Stimulated activated naive B cell treated with anti-CD40 and anti-IgM and Interleukin-4, amounts not matched to agents 10 μg/mL and 1 μg/mL and 100 μg/mL, for 72 hours (primary cell): ENCODE data around the gene GH1.

Source experiments
- ATAC-seq, 2 donors: fragments of 150-1000 bp; cut with Tn5 transposase; replicated peaks; 2 replicates each; pipeline ENCODE4 v1.10.0; 2021; ENCODE audit warnings: moderate library complexity in 1 of 2
- DNase-seq: peaks from one replicate; pipeline ENCODE4 v3.0.0; 2021
- H3K27ac Mint-ChIP-seq: one replicate; pipeline ENCODE4 v1.8.0; 2022; ENCODE audit warnings: mild to moderate bottlenecking, mixed read lengths
- H3K27me3 Mint-ChIP-seq, 2 donors: one replicate each; pipeline ENCODE4 v1.8.0; 2022; ENCODE audit warnings: mixed read lengths in 2 of 2
- H3K36me3 Mint-ChIP-seq, 2 donors: one replicate each; pipeline ENCODE4 v1.8.0; 2022; ENCODE audit warnings: mixed read lengths in 2 of 2, mild to moderate bottlenecking in 1 of 2
- H3K4me1 Mint-ChIP-seq, 2 donors: one replicate each; pipeline ENCODE4 v1.8.0; 2022; ENCODE audit warnings: mixed read lengths in 2 of 2, mild to moderate bottlenecking in 1 of 2
- H3K4me3 Mint-ChIP-seq, 2 donors: one replicate each; pipeline ENCODE4 v1.8.0; 2022; ENCODE audit warnings: mild to moderate bottlenecking in 2 of 2, mixed read lengths in 2 of 2, moderate library complexity in 1 of 2
- H3K9me3 Mint-ChIP-seq, 2 donors: one replicate each; pipeline ENCODE4 v1.8.0; 2022; ENCODE audit warnings: mixed read lengths in 2 of 2, mild to moderate bottlenecking in 1 of 2

Gene GH1

GRCh38 chr17:63937920-63938319 is 19.3 kb upstream of the GH1 start:
- Mint-ChIP-seq H3K4me3 (no peak overlapping the region), H3K4me1 (peaks cover 58 to 90% of the 10 kb centered on the region in 2 donors), H3K9me3 (peaks cover 3 to 4% of the 10 kb centered on the region in 2 donors), H3K27me3 (no peaks in the 10 kb centered on the region), H3K36me3 (peaks cover 16 to 17% of the 10 kb centered on the region in 2 donors), H3K27ac (peak overlapping the region; percentile 77)
- DNase-seq (no peak), ATAC-seq (no peak)

DNA sequence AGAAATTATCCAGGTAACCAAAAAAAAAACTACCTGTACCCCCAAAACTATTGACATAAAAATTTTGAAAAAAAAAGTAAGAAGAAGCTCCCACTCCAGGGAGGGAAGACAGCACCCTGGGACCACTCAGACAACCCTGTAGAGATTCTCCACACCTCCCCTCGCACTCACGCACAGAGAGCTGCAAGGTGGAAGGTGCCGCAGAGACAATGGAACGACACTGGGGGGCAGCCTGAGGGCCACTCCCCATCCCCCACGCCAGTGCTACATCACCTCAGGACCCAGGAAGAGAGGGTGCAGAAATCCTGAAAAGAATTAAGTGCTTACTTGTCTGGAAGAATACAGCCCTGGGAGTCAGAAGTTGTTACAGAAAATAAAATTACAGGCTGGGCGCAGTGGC is 18.7 kb upstream of the GH1 start:
- H3K9me3 Mint-ChIP-seq = peaks cover 3 to 4% of the 10 kb centered on the region in 2 donors
- no peak overlapping the region for H3K4me3 Mint-ChIP-seq

DNA sequence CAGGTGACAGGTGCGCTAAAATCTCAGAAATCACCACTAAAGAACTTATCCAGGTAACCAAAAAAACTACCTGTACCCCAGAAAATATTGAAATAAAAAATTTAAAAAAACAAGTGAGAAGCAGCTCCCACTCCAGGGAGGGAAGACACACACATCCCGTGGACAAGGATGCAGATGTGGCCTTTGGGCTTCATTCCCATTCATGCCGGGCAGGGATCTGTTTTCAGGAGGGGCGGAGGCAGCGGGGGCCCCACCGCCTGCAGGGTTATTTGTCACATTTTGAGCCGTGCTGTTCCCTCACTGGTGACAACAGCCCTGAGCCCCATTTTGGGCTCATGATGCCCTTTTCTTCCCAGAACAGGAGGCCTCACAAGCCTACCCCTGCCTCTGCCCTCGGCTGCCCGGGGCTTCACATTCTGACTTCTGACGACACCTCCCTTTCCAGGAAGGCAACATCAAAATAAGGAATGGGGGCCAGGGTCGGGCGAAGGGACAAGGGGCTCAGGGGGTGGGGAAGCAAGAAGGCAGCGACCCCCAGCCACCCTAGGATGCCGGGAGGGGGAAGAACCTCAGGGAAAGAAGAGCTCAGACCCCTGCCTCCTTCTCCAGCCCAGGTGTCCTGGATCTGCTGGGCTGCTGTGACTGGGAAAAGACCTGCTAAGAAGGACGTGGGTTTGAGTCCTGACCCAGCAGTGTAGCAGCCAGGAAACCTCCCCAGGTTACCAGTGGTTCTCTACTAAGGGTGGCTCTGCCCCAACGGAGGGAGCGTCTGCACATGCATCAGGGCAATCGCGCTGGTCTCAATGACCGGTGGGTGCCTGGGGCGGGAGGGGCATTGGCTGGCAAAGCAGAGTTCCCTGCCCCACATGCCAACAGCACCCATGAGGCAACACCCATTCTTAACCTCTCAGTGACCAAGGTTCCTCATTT is 15.8 kb upstream of the GH1 start:
- peaks cover 23 to 28% of the 10 kb centered on the region in 2 donors for H3K36me3 Mint-ChIP-seq
- H3K9me3 Mint-ChIP-seq = peaks cover 0 to 4% of the 10 kb centered on the region in 2 donors
- H3K4me3 Mint-ChIP-seq = peak overlapping the region; percentile 99
- no peak for ATAC-seq
- DNase-seq = no peak
- H3K4me1 Mint-ChIP-seq = peaks cover 59 to 83% of the 10 kb centered on the region in 2 donors
- no peaks in the 10 kb centered on the region for H3K27me3 Mint-ChIP-seq
- peak overlapping the region; percentile 93 for H3K27ac Mint-ChIP-seq

More for the DNA sequence above, 18.7 kb upstream of the GH1 start:
- peak overlapping the region; percentile 77 for H3K27ac Mint-ChIP-seq
- DNase-seq = no peak
- no peaks in the 10 kb centered on the region for H3K27me3 Mint-ChIP-seq
- ATAC-seq = no peak
- H3K4me1 Mint-ChIP-seq = peaks cover 58 to 90% of the 10 kb centered on the region in 2 donors
- peaks cover 11 to 13% of the 10 kb centered on the region in 2 donors for H3K36me3 Mint-ChIP-seq

DNA sequence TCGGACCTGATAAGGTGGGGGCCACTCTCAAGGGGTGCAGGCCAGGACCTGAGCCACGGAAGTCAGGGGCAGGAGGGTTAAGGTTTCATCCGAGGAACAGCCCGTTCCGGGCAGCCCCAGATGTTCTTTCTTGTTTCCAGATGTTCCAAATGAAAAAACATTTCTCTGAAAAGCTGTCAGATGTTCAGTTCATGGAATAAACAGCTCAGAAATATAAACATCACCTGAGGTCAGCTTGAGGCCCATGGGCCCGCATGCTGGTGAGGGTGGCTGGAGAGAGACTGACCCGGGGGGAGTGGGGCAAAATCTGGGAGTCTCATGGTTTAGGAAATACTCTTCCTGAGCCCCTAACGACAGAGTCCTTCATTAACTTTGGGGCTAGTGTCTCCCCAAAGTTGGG is 15.0 kb upstream of the GH1 start:
- no peak for DNase-seq
- Mint-ChIP-seq H3K36me3 (peaks cover 31 to 36% of the 10 kb centered on the region in 2 donors), H3K9me3 (peaks cover 0 to 4% of the 10 kb centered on the region in 2 donors), H3K27me3 (no peaks in the 10 kb centered on the region), H3K27ac (peak overlapping the region; percentile 98), H3K4me1 (peaks cover 56 to 83% of the 10 kb centered on the region in 2 donors), H3K4me3 (peak overlapping the region; percentile 99)
- no peak for ATAC-seq

- ATAC-seq (peak; percentile 24), DNase-seq (no peak)
- peak overlapping the region; percentile 98 for H3K27ac Mint-ChIP-seq
- H3K36me3 Mint-ChIP-seq = peaks cover 38 to 40% of the 10 kb centered on the region in 2 donors
- H3K9me3 Mint-ChIP-seq = peaks cover 0 to 4% of the 10 kb centered on the region in 2 donors
- H3K4me3 Mint-ChIP-seq = peak overlapping the region; percentile 99
- H3K27me3 Mint-ChIP-seq = no peaks in the 10 kb centered on the region
- peaks cover 55 to 83% of the 10 kb centered on the region in 2 donors for H3K4me1 Mint-ChIP-seq
Observed at GRCh38 chr17:63932721-63933120, 14.1 kb upstream of the GH1 start.

DNA sequence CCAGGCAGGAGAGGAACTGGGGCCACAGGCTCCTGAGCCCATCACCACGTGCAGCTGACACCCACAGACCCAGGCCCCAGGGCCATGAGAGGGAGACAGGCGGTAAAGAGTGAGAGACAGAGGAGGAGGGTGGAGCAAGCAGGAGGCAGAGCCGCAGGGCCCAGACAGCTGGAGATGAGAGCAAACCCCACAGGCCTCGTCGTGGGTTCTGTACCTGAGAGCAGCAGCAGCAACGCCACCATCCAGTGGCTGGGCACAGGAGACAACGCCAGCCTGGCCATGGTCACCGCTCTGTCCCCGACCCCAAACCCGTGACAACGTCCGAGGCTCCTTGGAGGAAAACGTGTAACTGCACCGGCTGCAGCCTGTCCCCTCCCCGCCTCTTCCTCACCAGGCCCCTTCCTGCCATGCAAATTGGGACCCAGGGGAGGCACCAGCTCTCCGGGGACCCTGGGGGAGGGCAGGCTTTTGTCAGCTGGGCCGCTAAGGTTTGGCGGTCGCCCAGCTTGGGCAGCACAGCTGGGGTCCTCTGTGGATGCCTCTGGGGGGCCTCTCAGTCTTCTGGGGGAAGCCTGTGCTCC is 13.4 kb upstream of the GH1 start, which contains the start of gene CD79B:
Gene CD79B (minus strand): TSS at position 351 of the 581 bp plus-strand sequence. CDS start 70 bp downstream, at position 281.
- Mint-ChIP-seq H3K4me1 (peaks cover 57 to 83% of the 10 kb centered on the region in 2 donors), H3K27me3 (no peaks in the 10 kb centered on the region), H3K36me3 (peaks cover 43 to 44% of the 10 kb centered on the region in 2 donors), H3K9me3 (peaks cover 0 to 4% of the 10 kb centered on the region in 2 donors), H3K4me3 (peak within 1 kb of the TSS; percentile 99), H3K27ac (peak within 1 kb of the TSS; percentile 98)
- ATAC-seq (peak; percentile 86), DNase-seq (peak; percentile 88)

DNA sequence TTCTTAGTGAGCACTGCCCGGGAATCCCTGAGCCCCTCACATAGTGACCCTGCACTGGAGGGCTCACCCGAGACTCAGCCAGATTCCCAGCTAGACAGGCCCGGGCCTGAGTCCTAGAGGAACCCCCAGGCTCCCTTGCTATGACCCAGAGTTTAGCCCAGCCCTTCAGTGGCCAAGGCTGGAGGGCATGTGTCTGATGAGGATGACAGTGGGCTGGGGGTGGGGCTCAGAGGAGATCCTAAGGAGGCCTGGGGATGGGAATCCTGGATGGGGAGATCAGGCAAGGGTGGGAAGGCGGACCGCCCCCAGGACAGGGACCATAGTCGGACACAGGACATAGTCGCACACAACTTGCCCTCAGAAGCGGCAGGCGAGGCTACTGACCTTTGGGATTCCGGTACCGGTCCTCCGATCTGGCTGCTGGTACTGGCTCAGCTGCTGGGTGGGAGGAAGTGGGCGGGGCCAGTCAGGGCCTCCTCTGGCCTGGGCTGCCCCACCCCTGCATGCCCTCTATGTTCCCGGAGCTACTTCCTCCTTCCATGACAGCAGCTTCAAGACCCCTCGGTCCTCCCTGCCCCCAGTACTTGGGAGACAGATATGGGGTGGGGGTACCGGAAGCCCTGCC is 12.4 kb upstream of the GH1 start:
- peaks cover 42 to 43% of the 10 kb centered on the region in 2 donors for H3K36me3 Mint-ChIP-seq
- H3K4me1 Mint-ChIP-seq = peaks cover 57 to 86% of the 10 kb centered on the region in 2 donors
- H3K4me3 Mint-ChIP-seq = peak overlapping the region; percentile 99
- ATAC-seq = peak; percentile 55 to 58
- DNase-seq = peak; percentile 63
- peak overlapping the region; percentile 94 for H3K27ac Mint-ChIP-seq
- H3K27me3 Mint-ChIP-seq = no peaks in the 10 kb centered on the region
- H3K9me3 Mint-ChIP-seq = peaks cover 0 to 2% of the 10 kb centered on the region in 2 donors

DNA sequence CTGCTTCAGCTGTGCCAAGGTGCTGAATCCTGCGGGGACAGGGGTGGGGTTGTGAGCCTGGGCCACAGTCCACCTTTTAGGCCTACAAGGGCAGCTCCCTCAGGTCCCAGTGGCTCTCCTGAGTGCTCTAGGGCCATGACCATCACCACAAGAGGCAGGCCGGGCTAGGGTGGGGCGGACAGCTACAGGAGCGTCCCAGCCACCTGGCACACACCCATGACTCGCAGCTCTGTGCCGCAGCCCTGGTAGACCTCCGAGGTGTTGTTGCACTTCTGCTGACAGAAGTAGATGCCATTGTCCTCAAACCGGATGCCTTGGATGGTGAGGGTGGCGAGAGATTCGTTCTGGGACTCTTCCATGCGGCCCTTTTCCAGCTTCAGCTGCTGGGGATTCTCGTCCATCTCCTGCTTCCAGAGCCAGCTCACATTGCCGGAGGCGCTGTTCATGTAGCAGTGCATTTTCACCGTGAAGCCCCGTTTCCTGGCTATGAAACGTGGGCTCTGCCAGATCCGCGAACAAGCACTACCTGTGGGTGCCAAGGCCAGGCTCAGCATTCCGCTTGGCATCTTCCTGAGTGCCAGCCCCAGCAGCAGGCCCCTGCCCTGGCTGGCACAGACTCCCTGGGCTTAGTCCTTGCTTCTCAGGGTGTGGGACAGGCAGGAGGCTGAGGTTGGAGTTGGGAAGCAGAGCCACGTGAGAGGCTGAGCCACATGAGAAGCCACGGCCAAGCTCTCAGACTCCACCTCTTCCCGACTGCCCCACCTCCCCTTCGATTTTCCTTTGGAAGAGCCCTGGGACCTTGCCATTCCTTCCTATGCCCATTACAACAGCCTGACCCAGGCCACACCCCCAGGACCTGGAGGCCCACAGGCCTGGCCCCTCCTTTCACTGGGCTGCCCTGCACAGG is 11.5 kb upstream of the GH1 start:
- peaks cover 61 to 86% of the 10 kb centered on the region in 2 donors for H3K4me1 Mint-ChIP-seq
- peaks cover 43 to 45% of the 10 kb centered on the region in 2 donors for H3K36me3 Mint-ChIP-seq
- ATAC-seq = no peak
- no peaks in the 10 kb centered on the region for H3K27me3 Mint-ChIP-seq
- peak overlapping the region; percentile 81 for H3K27ac Mint-ChIP-seq
- DNase-seq = no peak
- H3K4me3 Mint-ChIP-seq = peak overlapping the region; percentile 99
- H3K9me3 Mint-ChIP-seq = no peaks in the 10 kb centered on the region

GRCh38 chr17:63928966-63929695 is 10.5 kb upstream of the GH1 start:
- Mint-ChIP-seq H3K4me3 (peak overlapping the region; percentile 99), H3K36me3 (peaks cover 43 to 45% of the 10 kb centered on the region in 2 donors), H3K27ac (peak overlapping the region; percentile 86), H3K9me3 (no peaks in the 10 kb centered on the region), H3K4me1 (peaks cover 58 to 86% of the 10 kb centered on the region in 2 donors), H3K27me3 (no peaks in the 10 kb centered on the region)
- ATAC-seq (no peak), DNase-seq (no peak)

- Mint-ChIP-seq H3K27ac (peak overlapping the region; percentile 42), H3K4me1 (peaks cover 53 to 86% of the 10 kb centered on the region in 2 donors)
Observed at GRCh38 chr17:63928172-63928666, 9.6 kb upstream of the GH1 start.

DNA sequence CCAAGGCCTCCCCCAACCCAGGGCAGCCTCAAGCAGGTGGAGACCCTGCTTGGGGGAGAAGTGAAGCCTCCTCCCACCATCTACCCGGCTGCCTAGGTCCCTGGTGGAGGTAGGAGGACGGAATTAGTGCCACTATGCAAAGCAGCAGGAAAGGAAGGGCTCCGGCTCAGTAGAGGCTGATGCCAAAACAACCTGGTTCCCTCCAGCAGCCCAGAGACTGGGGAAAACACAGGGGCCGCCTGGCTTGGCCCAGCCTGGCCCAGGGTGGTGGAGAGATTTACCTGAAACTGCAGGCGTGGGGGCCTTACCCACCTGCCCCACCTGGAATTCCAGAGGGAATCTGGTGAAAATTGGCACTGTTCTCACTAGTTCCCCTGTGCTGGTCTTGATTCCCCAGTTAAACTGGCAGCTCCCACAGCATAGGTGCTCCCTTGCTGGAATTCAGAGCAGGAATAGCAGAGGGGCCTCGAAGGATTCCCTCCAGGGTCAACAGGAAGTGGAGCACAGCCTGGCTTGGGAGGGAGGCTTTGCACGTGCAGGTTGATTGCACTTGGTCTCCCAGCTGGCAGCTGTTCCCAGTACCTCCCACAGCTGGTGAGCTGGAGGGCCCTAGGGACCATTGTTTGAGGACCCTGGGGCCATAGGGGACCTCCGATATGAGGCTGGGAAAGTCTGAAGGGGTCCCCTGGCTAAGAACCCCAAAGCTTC is 9.0 kb upstream of the GH1 start:
- peak overlapping the region; percentile 99 for H3K4me3 Mint-ChIP-seq
- peaks cover 50 to 86% of the 10 kb centered on the region in 2 donors for H3K4me1 Mint-ChIP-seq
- H3K27ac Mint-ChIP-seq = peak overlapping the region; percentile 73
- H3K9me3 Mint-ChIP-seq = no peaks in the 10 kb centered on the region
- peaks cover 43 to 45% of the 10 kb centered on the region in 2 donors for H3K36me3 Mint-ChIP-seq
- DNase-seq (no peak), ATAC-seq (peak; percentile 18 to 22)
- H3K27me3 Mint-ChIP-seq = no peaks in the 10 kb centered on the region

More at GRCh38 chr17:63928172-63928666, 9.6 kb upstream of the GH1 start:
- DNase-seq (no peak), ATAC-seq (no peak)
- Mint-ChIP-seq H3K4me3 (peak overlapping the region; percentile 99), H3K27me3 (no peaks in the 10 kb centered on the region), H3K36me3 (peaks cover 43 to 45% of the 10 kb centered on the region in 2 donors), H3K9me3 (no peaks in the 10 kb centered on the region)

- Mint-ChIP-seq H3K4me1 (peaks cover 55 to 92% of the 10 kb centered on the region in 2 donors), H3K27me3 (no peaks in the 10 kb centered on the region), H3K9me3 (no peaks in the 10 kb centered on the region), H3K27ac (peak overlapping the region; percentile 65), H3K36me3 (peaks cover 36 to 37% of the 10 kb centered on the region in 2 donors), H3K4me3 (no peak overlapping the region)
- ATAC-seq (no peak), DNase-seq (no peak)
Observed at GRCh38 chr17:63926164-63926563, 7.5 kb upstream of the GH1 start.
